Bronchial epithelial cell (primary cell): ENCODE measurements around the gene ELP1. TPM values are rescaled to one million over a fixed set of nuclear protein-coding genes. Genes with fewer than 3 reads are reported as not detected.

Experiments used
- DNase-seq: peaks from one replicate; pipeline ENCODE4 v3.0.0-alpha.2; 2010; ENCODE audit warnings: low read depth
- FAIRE-seq: peaks from 2 replicates; lab custom pipeline; 2011; peaks lifted over from hg19 to GRCh38; lab: Jason Lieb, UNC
- H3K27me3 ChIP-seq: 2 replicates; pipeline ENCODE4 v1.5.1; 2011; ENCODE audit warnings: low read length; ENCODE audit not compliant: control insufficient read depth, insufficient read depth
- H3K36me3 ChIP-seq: 2 replicates; pipeline ENCODE4 v1.5.1; 2011; ENCODE audit warnings: low read length; ENCODE audit not compliant: control insufficient read depth, insufficient read depth
- H3K4me3 ChIP-seq: 2 replicates; pipeline ENCODE4 v1.5.1; 2011; ENCODE audit warnings: mild to moderate bottlenecking, low read depth, low read length, control low read depth
- CTCF ChIP-seq: IDR thresholded peaks from 2 replicates; pipeline ENCODE4 v1.5.1; 2011; ENCODE audit warnings: mild to moderate bottlenecking, moderate library complexity, low read length, control low read depth, inconsistent platforms; ENCODE audit not compliant: insufficient read depth, severe bottlenecking
- total RNA-seq: library from RNA; depleted of rRNA; stranded (reverse); fragments of >200 nt; gene quantifications from 2 replicates; pipeline ENCODE4 v1.2.1, GENCODE V29; 2014

The ELP1 gene
- total RNA-seq = 36.2 and 37.9 TPM in 2 replicates

- Histone ChIP-seq H3K36me3 (peaks cover 1% of the 10 kb centered on the region), H3K27me3 (no peaks in the 10 kb centered on the region), H3K4me3 (peak within 1 kb of the TSS; percentile 99)
- TF ChIP-seq CTCF = peak; percentile 56
- FAIRE-seq = no peak
- DNase-seq = peak; percentile 90
Observed at GRCh38 chr9:108933718-108934322, at the start of gene ELP1. TSS of gene ELP1 (minus strand) at chr9:108934124. CDS start at chr9:108931146, 2,978 bp downstream.

GRCh38 chr9:108980893-108981292 is 47.0 kb upstream of the ELP1 start:
- Histone ChIP-seq H3K27me3 (no peaks in the 10 kb centered on the region), H3K4me3 (no peak overlapping the region), H3K36me3 (no peaks in the 10 kb centered on the region)
- no peak for TF ChIP-seq CTCF
- no peak for FAIRE-seq
- DNase-seq = no peak

GRCh38 chr9:108978205-108978604 is 44.3 kb upstream of the ELP1 start:
- FAIRE-seq (no peak), DNase-seq (no peak)
- Histone ChIP-seq H3K36me3 (no peaks in the 10 kb centered on the region), H3K27me3 (no peaks in the 10 kb centered on the region), H3K4me3 (no peak overlapping the region)
- no peak for TF ChIP-seq CTCF

GRCh38 chr9:108973895-108974294 is 40.0 kb upstream of the ELP1 start:
- H3K36me3 ChIP-seq = no peaks in the 10 kb centered on the region
- TF ChIP-seq CTCF = no peak
- H3K4me3 ChIP-seq = no peak overlapping the region
- FAIRE-seq (no peak), DNase-seq (no peak)
- H3K27me3 ChIP-seq = no peaks in the 10 kb centered on the region

GRCh38 chr9:108972626-108973209 is 38.8 kb upstream of the ELP1 start:
- Histone ChIP-seq H3K4me3 (no peak overlapping the region), H3K36me3 (no peaks in the 10 kb centered on the region), H3K27me3 (no peaks in the 10 kb centered on the region)
- no peak for TF ChIP-seq CTCF
- DNase-seq (no peak), FAIRE-seq (no peak)
